ENCODE results near the gene UROD. TPM values are rescaled to one million over a fixed set of nuclear protein-coding genes. Genes with fewer than 3 reads are reported as not detected.

Gene UROD
- total RNA-seq, 1 donor from 2014 or later = 81.5 TPM

GRCh38 chr1:45008516-45008915 is 3.5 kb upstream of the UROD start:
- DNase-seq (ENCODE audit: low read depth) = no peak

- DNase-seq (ENCODE audit: low read depth) = no peak
Observed at GRCh38 chr1:45009296-45009865, 2.7 kb upstream of the UROD start.

- no peak for DNase-seq (ENCODE audit: low read depth)
Observed at GRCh38 chr1:45009956-45010854, 1.8 kb upstream of the UROD start.

GRCh38 chr1:45010855-45011811 is 921 bp upstream of the UROD start, which contains the start of gene HECTD3:
Gene HECTD3, minus strand, starts transcription at chr1:45011324. Its CDS starts 67 bp downstream, at chr1:45011257.
- peak; percentile 61 for DNase-seq (ENCODE audit: low read depth)

- DNase-seq (ENCODE audit: low read depth) = peak; percentile 53
Observed at GRCh38 chr1:45012639-45013278, 705 bp downstream of the UROD start.

GRCh38 chr1:45013551-45014209 is 1.6 kb downstream of the UROD start:
- DNase-seq (ENCODE audit: low read depth) = no peak

- DNase-seq (ENCODE audit: low read depth) = peak; percentile 79
Observed at GRCh38 chr1:45014321-45015028, 2.4 kb downstream of the UROD start.

- DNase-seq (ENCODE audit: low read depth) = no peak
Observed at GRCh38 chr1:45015683-45016082, 3.6 kb downstream of the UROD start.

- DNase-seq (ENCODE audit: low read depth) = no peak
Observed at GRCh38 chr1:45016090-45016697, 4.1 kb downstream of the UROD start.

GRCh38 chr1:45016767-45017166 is 4.7 kb downstream of the UROD start:
- no peak for DNase-seq (ENCODE audit: low read depth)

- DNase-seq (ENCODE audit: low read depth) = peak; percentile 54
Observed at GRCh38 chr1:45018599-45019230, 6.7 kb downstream of the UROD start.

GRCh38 chr1:45023663-45024062 is 11.6 kb downstream of the UROD start:
- no peak for DNase-seq (ENCODE audit: low read depth)

- no peak for DNase-seq (ENCODE audit: low read depth)
Observed at GRCh38 chr1:45026446-45026845, 14.4 kb downstream of the UROD start.

- no peak for DNase-seq (ENCODE audit: low read depth)
Observed at GRCh38 chr1:45032837-45033236, 20.8 kb downstream of the UROD start.

- DNase-seq (ENCODE audit: low read depth) = no peak
Observed at GRCh38 chr1:45033356-45033755, 21.3 kb downstream of the UROD start.

- no peak for DNase-seq (ENCODE audit: low read depth)
Observed at GRCh38 chr1:45035631-45036301, 23.7 kb downstream of the UROD start.

GRCh38 chr1:45037456-45037855 is 25.4 kb downstream of the UROD start:
- no peak for DNase-seq (ENCODE audit: low read depth)

GRCh38 chr1:45038240-45038639 is 26.2 kb downstream of the UROD start:
- DNase-seq (ENCODE audit: low read depth) = no peak

Data from renal cortical epithelial cell (primary cell).